GM12864 (cell line): ENCODE results near the gene LTA.

ENCODE experiments used
- DNase-seq: peaks from one replicate; pipeline ENCODE4 v3.0.0-alpha.2; 2011; ENCODE audit warnings: low read depth
- H3K4me3 ChIP-seq: 2 replicates; pipeline ENCODE4 v1.5.1; 2011; ENCODE audit warnings: mild to moderate bottlenecking, low read depth, low read length, control low read depth
- CTCF ChIP-seq: IDR thresholded peaks from 2 replicates; pipeline ENCODE4 v1.5.1; 2011; ENCODE audit warnings: low read depth, mild to moderate bottlenecking, moderate library complexity, low read length, control low read depth, inconsistent platforms; ENCODE audit errors: missing control alignments

The LTA gene

GRCh38 chr6:31559606-31559957, 12.5 kb upstream of the LTA start:
- no peak for DNase-seq
- peak overlapping the region; percentile 36; the same call in 1 of the 2 replicates for H3K4me3 ChIP-seq
- no peak for TF ChIP-seq CTCF

- TF ChIP-seq CTCF, result no peak
- peak; percentile 90 for DNase-seq
- H3K4me3 ChIP-seq, result peak overlapping the region; percentile 36; the same call in 1 of the 2 replicates
Observed at GRCh38 chr6:31559958-31560696, 12.0 kb upstream of the LTA start.

GRCh38 chr6:31560697-31561058, 11.4 kb upstream of the LTA start:
- no peak overlapping the region for H3K4me3 ChIP-seq
- DNase-seq, result no peak
- no peak for TF ChIP-seq CTCF

GRCh38 chr6:31567531-31568370, 4.3 kb upstream of the LTA start:
- no peak for TF ChIP-seq CTCF
- DNase-seq, result peak; percentile 62
- H3K4me3 ChIP-seq, result no peak overlapping the region; the same call in 1 of the 2 replicates

GRCh38 chr6:31568537-31568961, 3.5 kb upstream of the LTA start:
- no peak overlapping the region; the same call in 1 of the 2 replicates for H3K4me3 ChIP-seq
- DNase-seq, result peak; percentile 90
- TF ChIP-seq CTCF, result no peak

- no peak for TF ChIP-seq CTCF
- H3K4me3 ChIP-seq, result no peak overlapping the region
- DNase-seq, result no peak
Observed at GRCh38 chr6:31569861-31570536, 2.1 kb upstream of the LTA start.
